H1 (cell line): ENCODE measurements around the gene PITPNC1. TPM values are rescaled to one million over a fixed set of nuclear protein-coding genes. Genes with fewer than 3 reads are reported as not detected.

ENCODE experiments used
- CTCF ChIA-PET: fragments of 300-600 bp; sonication (Branson Sonifier 250); formaldehyde crosslinking; loops from one replicate; lab custom pipeline; 2021; ENCODE audit not compliant: partially characterized antibody; lab: Charles Lee
- POLR2A ChIA-PET: fragments of 300-600 bp; sonication (Branson Sonifier 250); formaldehyde crosslinking; loops from one replicate; lab custom pipeline; 2021; ENCODE audit warnings: inconsistent platforms; ENCODE audit not compliant: partially characterized antibody; lab: Charles Lee
- DNase-seq, 2 experiments: peaks; one replicate each; pipeline versions ENCODE4 v3.0.0 to v3.0.0-alpha.2; 2010 to 2022; ENCODE audit warnings: low spot score in 2 of 2, low read depth in 1 of 2, mixed read lengths in 1 of 2
- FAIRE-seq: peaks from 2 replicates; lab custom pipeline; 2011; peaks lifted over from hg19 to GRCh38; lab: Jason Lieb, UNC
- H2AFZ ChIP-seq: 2 replicates; pipeline ENCODE4 v1.8.1; 2012; ENCODE audit warnings: low read length, inconsistent platforms
- H2AK5ac ChIP-seq: 2 replicates; pipeline ENCODE4 v1.6.1; 2013; ENCODE audit warnings: low read depth, low read length
- H2BK120ac ChIP-seq: replicated peaks from 2 replicates; pipeline ENCODE3; 2013; ENCODE audit warnings: low read depth, low read length, inconsistent platforms
- H2BK12ac ChIP-seq: 2 replicates; pipeline ENCODE4 v1.6.1; 2013; ENCODE audit warnings: low read depth, low read length
- H2BK15ac ChIP-seq: 2 replicates; pipeline ENCODE4 v1.6.1; 2013; ENCODE audit warnings: low read length
- H2BK20ac ChIP-seq: 2 replicates; pipeline ENCODE4 v1.6.1; 2013; ENCODE audit warnings: low read length
- H2BK5ac ChIP-seq: 2 replicates; pipeline ENCODE4 v1.6.1; 2013; ENCODE audit warnings: low read depth, low read length
- H3K14ac ChIP-seq: 2 replicates; pipeline ENCODE4 v1.6.1; 2013; ENCODE audit warnings: inconsistent platforms; ENCODE audit not compliant: insufficient read length
- H3K18ac ChIP-seq: 2 replicates; pipeline ENCODE4 v1.6.1; 2013; ENCODE audit warnings: low read length; ENCODE audit errors: extremely low read depth
- H3K23ac ChIP-seq: 2 replicates; pipeline ENCODE4 v1.6.1; 2013; ENCODE audit warnings: inconsistent platforms; ENCODE audit not compliant: insufficient read length
- H3K23me2 ChIP-seq: 2 replicates; pipeline ENCODE4 v1.6.1; 2013; ENCODE audit warnings: low read depth, low read length
- H3K27ac ChIP-seq: 2 replicates; pipeline ENCODE4 v1.6.1; 2011; ENCODE audit warnings: low read depth, low read length, inconsistent platforms
- H3K27me3 ChIP-seq, 4 experiments: replicated peaks in 1 of 4; 1 replicate in 1 of 4; 2 replicates in 3 of 4; pipeline versions ENCODE4 v1.6.1 to v1.8.1; 2011 to 2013; ENCODE audit warnings: low read length in 3 of 4, mild to moderate bottlenecking in 3 of 4, inconsistent platforms in 2 of 4, mixed read lengths in 2 of 4, moderate library complexity in 1 of 4; ENCODE audit not compliant: control insufficient read depth in 3 of 4, insufficient read depth in 3 of 4; ENCODE audit errors: extremely low read depth in 1 of 4
- H3K36me3 ChIP-seq, 4 experiments: 2 replicates each; pipeline versions ENCODE4 v1.6.1 to v1.8.1; 2011 to 2013; ENCODE audit warnings: mild to moderate bottlenecking in 4 of 4, low read length in 3 of 4, moderate library complexity in 2 of 4, control low read depth in 1 of 4, inconsistent platforms in 1 of 4; ENCODE audit not compliant: insufficient read depth in 4 of 4, control insufficient read depth in 2 of 4
- H3K4ac ChIP-seq: replicated peaks from 2 replicates; pipeline ENCODE3; 2013; ENCODE audit warnings: low read length, low read depth, mixed read lengths, inconsistent platforms; ENCODE audit not compliant: insufficient read length
- H3K4me1 ChIP-seq, 4 experiments: replicated peaks in 1 of 4; 1 replicate in 1 of 4; 2 replicates in 3 of 4; pipeline versions ENCODE4 v1.6.1 to v1.8.1; 2011 to 2013; ENCODE audit warnings: low read length in 3 of 4, inconsistent platforms in 2 of 4, mixed read lengths in 1 of 4; ENCODE audit not compliant: insufficient read depth in 4 of 4, control insufficient read depth in 3 of 4
- H3K4me2 ChIP-seq, 2 experiments: 2 replicates each; pipeline versions ENCODE4 v1.6.1 to v1.8.1; 2011 to 2013; ENCODE audit warnings: low read depth in 2 of 2, low read length in 2 of 2, control low read depth in 1 of 2, inconsistent platforms in 1 of 2, mild to moderate bottlenecking in 1 of 2; ENCODE audit not compliant: insufficient read depth in 1 of 2
- H3K4me3 ChIP-seq, 4 experiments: fragments of 200-600, 300-600 bp in 1 of 4; sonication (generic), shearing (Covaris generic), sonication (Bioruptor Twin) in 1 of 4; 2 replicates each; pipeline versions ENCODE4 v1.5.1 to v1.8.1; 2011 to 2016; ENCODE audit warnings: low read length in 4 of 4, low read depth in 3 of 4, control low read depth in 2 of 4, inconsistent platforms in 2 of 4, mild to moderate bottlenecking in 2 of 4, mixed read lengths in 1 of 4, moderate library complexity in 1 of 4; ENCODE audit not compliant: insufficient read depth in 2 of 4; ENCODE audit errors: extremely low read depth in 1 of 4
- H3K56ac ChIP-seq: replicated peaks from 2 replicates; pipeline ENCODE3; 2013; ENCODE audit warnings: low read depth, mild to moderate bottlenecking, mixed read lengths, low read length, inconsistent platforms; ENCODE audit not compliant: insufficient read length
- H3K79me1 ChIP-seq: 2 replicates; pipeline ENCODE4 v1.6.1; 2013; ENCODE audit warnings: low read depth, low read length, control low read depth
- H3K79me2 ChIP-seq, 2 experiments: 2 replicates each; pipeline versions ENCODE4 v1.6.1 to v1.8.1; 2012 to 2013; ENCODE audit warnings: low read length in 2 of 2, mild to moderate bottlenecking in 2 of 2, inconsistent platforms in 1 of 2; ENCODE audit not compliant: insufficient read depth in 2 of 2, control insufficient read depth in 1 of 2
- H3K9ac ChIP-seq, 4 experiments: replicated peaks in 1 of 4; 1 replicate in 1 of 4; 2 replicates in 3 of 4; pipeline versions ENCODE4 v1.6.1 to v1.8.1; 2011 to 2013; ENCODE audit warnings: low read depth in 3 of 4, low read length in 3 of 4, control low read depth in 2 of 4, mild to moderate bottlenecking in 2 of 4, moderate library complexity in 2 of 4, inconsistent platforms in 1 of 4; ENCODE audit errors: extremely low read depth in 1 of 4
- H3K9me3 ChIP-seq, 2 experiments: 2 replicates each; pipeline versions ENCODE4 v1.6.1 to v1.8.1; 2012 to 2013; ENCODE audit warnings: mild to moderate bottlenecking in 2 of 2, moderate library complexity in 2 of 2, control low read depth in 1 of 2, inconsistent platforms in 1 of 2, low read depth in 1 of 2, low read length in 1 of 2, mixed read lengths in 1 of 2; ENCODE audit not compliant: insufficient read depth in 2 of 2
- H4K20me1 ChIP-seq, 2 experiments: replicated peaks in 1 of 2; 2 replicates each; pipeline versions ENCODE3 to v1.8.1; 2011 to 2013; ENCODE audit warnings: inconsistent platforms in 2 of 2, low read length in 2 of 2, mild to moderate bottlenecking in 1 of 2; ENCODE audit not compliant: insufficient read depth in 2 of 2, control insufficient read depth in 1 of 2
- H4K5ac ChIP-seq: 2 replicates; pipeline ENCODE4 v1.6.1; 2013; ENCODE audit warnings: low read length, low read depth, mixed read lengths, inconsistent platforms; ENCODE audit not compliant: insufficient read length
- H4K8ac ChIP-seq: 2 replicates; pipeline ENCODE4 v1.8.0; 2013; ENCODE audit warnings: mild to moderate bottlenecking, moderate library complexity, low read length, inconsistent platforms; ENCODE audit not compliant: insufficient read depth; ENCODE audit errors: extremely low read depth
- H4K91ac ChIP-seq: replicated peaks from 2 replicates; pipeline ENCODE3; 2013; ENCODE audit warnings: low read length, mixed read lengths, inconsistent platforms; ENCODE audit not compliant: insufficient read length
- CHD1 ChIP-seq: IDR thresholded peaks from 2 replicates; pipeline ENCODE4 v1.6.1; 2012; ENCODE audit warnings: low read depth, low read length, improper control_type of control experiment
- EGR1 ChIP-seq: IDR thresholded peaks from 2 replicates; pipeline ENCODE4 v1.6.1; 2011; ENCODE audit warnings: low read depth, low read length, borderline replicate concordance
- KDM1A ChIP-seq: fragments of 200-600, 300-600 bp; sonication (generic); IDR thresholded peaks from 2 replicates; pipeline ENCODE4 v1.7.1; 2016; ENCODE audit warnings: mild to moderate bottlenecking, low read length, borderline replicate concordance
- PHF8 ChIP-seq: fragments of 200-600 bp; sonication (generic); conservative IDR thresholded peaks from 2 replicates; pipeline ENCODE4 v1.7.1; 2012; ENCODE audit warnings: low read depth, mild to moderate bottlenecking, inconsistent platforms, low read length, moderate library complexity
- POLR2A ChIP-seq, 2 experiments: IDR thresholded peaks; 1 replicate in 1 of 2; 2 replicates in 1 of 2; pipeline ENCODE4 v1.6.1; 2011; ENCODE audit warnings: low read depth in 2 of 2, low read length in 2 of 2, mild to moderate bottlenecking in 2 of 2; ENCODE audit errors: control extremely low read depth in 1 of 2
- RBBP5 ChIP-seq: IDR thresholded peaks from 2 replicates; pipeline ENCODE4 v1.7.1; 2012; ENCODE audit warnings: low read depth, mild to moderate bottlenecking, inconsistent platforms, low read length, moderate library complexity, borderline replicate concordance
- WGBS, 2 experiments: shearing (Covaris generic) in 1 of 2; methylation state at CpG; one replicate each; pipeline versions ENCODE4 v1.1.6 to v1.1.7; 2013 to 2015; ENCODE audit warnings: low lambda C conversion rate in 2 of 2, mixed read lengths in 2 of 2, inconsistent platforms in 1 of 2, low coverage in 1 of 2, missing lambda C conversion rate in 1 of 2; ENCODE audit not compliant: insufficient replicate concordance in 2 of 2, insufficient coverage in 1 of 2, insufficient read length in 1 of 2; ENCODE audit errors: extremely low coverage in 1 of 2, missing lambda C conversion rate in 1 of 2; 5-methylcytosine and 5-hydroxymethylcytosine counted together
- polyA plus RNA-seq, 7 experiments: library from polyadenylated mRNA; depleted of rRNA in 3 of 7; stranded (reverse) in 5 of 7; unstranded in 2 of 7; fragments of >200 nt in 5 of 7; fragments of 200-250 nt in 2 of 7; gene quantifications; 1 replicate in 5 of 7; 2 replicates in 1 of 7; 4 replicates in 1 of 7; pipeline versions ENCODE4 v1.2.1 to v1.2.3, GENCODE V29; 2011 to 2013; ENCODE audit warnings: missing spikeins in 2 of 7, mixed read lengths in 2 of 7
- total RNA-seq: library from RNA; stranded (reverse); fragmentation: NEBNext Ultra II Directional; extraction: Animal tissue kit (Norgen Biotek cat#: 25700); gene quantifications from 2 replicates; pipeline ENCODE4 v1.2.1, GENCODE V29; 2021

Gene PITPNC1
- total and polyA plus RNA-seq, 2 of the 8 experiments (the other 6 are each of a cell fraction or from before 2014, with no cell fraction given): 17.6 to 54.7 TPM

DNA sequence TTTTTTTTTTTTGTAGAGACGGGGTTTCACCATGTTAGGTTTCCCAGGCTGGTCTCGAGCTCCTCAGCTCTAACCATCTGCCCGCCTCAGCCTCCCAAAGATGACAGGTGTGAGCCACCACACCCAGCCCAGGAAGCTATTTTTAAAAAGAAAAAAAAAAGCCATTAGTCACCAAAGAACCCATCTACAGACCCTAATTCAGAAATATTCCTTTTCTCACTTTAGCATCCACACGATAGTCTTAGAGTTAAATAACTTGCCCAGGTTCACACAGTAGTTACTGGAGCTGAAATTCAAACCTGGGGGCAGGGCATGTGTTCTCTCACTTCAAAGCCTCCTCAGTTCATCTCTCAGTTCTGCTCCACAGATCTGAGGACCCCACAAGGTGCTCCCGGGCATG, 270.4 kb downstream of the PITPNC1 start:
- H2BK120ac ChIP-seq: no peak overlapping the region
- no peak overlapping the region for H3K4me3 ChIP-seq
- 87% methylated on average over 4 of the region's 5 CpGs; no CpG with 5 or more reads in 1 of the 2 experiments for WGBS, 2 experiments
- H3K9ac ChIP-seq: no peak overlapping the region
- no peak overlapping the region for H2BK5ac ChIP-seq
- no peak overlapping the region for H2AFZ ChIP-seq
- FAIRE-seq: no peak
- H3K79me1 ChIP-seq: no peaks in the 10 kb centered on the region
- no peak overlapping the region for H2BK12ac ChIP-seq
- H3K4me1 ChIP-seq: peaks cover 3 to 5% (median 3%) of the 10 kb centered on the region in 4 experiments; a peak in 5 of 7 replicates
- no peak overlapping the region for H2BK15ac ChIP-seq
- no peak for TF ChIP-seq CHD1
- TF ChIP-seq KDM1A: no peak
- TF ChIP-seq PHF8: no peak
- no peak for TF ChIP-seq EGR1
- TF ChIP-seq RBBP5: no peak
- no peak for TF ChIP-seq POLR2A (IDR thresholded peaks at IDR 0.05; ENCODE audit: control extremely low read depth in 1 of 2, low read depth in 2 of 2, low read length in 2 of 2)
- TF ChIP-seq, all 59 proteins: peak for 0
- DNase-seq: no peak
- CTCF ChIA-PET: interaction anchor here (0.7 to 1.9 kb wide), 5 partner anchors 10 to 273 kb away, joined by 3 to 4 read pairs (median 3); no protein-coding TSS in a partner anchor
- Histone ChIP-seq H4K5ac (no peak overlapping the region), H3K18ac (no peak overlapping the region), H3K79me2 (no peaks in the 10 kb centered on the region), H4K91ac (no peak overlapping the region), H4K8ac (no peak overlapping the region), H3K56ac (no peak overlapping the region), H2AK5ac (no peak overlapping the region), H4K20me1 (no peaks in the 10 kb centered on the region), H3K23ac (no peak overlapping the region), H3K27ac (no peak overlapping the region), H3K36me3 (no peaks in the 10 kb centered on the region), H3K23me2 (no peaks in the 10 kb centered on the region), H3K27me3 (no peaks in the 10 kb centered on the region), H3K4me2 (no peak overlapping the region), H3K9me3 (no peaks in the 10 kb centered on the region), H3K14ac (no peak overlapping the region), H2BK20ac (no peak overlapping the region), H3K4ac (no peak overlapping the region)
- POLR2A ChIA-PET: no interaction called here
